Gastroesophageal sphincter (tissue), 3 donors: Measurements from ENCODE around the gene CCL16.

Experiments used
- EP300 ChIP-seq: sonication (generic); formaldehyde crosslinking; IDR thresholded peaks from one replicate; pipeline ENCODE4 v1.6.1; 2017; ENCODE audit warnings: antibody characterized with exemption, mild to moderate bottlenecking
- POLR2A ChIP-seq, 2 donors: fragments of 450-650 bp; IDR thresholded peaks; one replicate each; pipeline ENCODE4 v1.6.1; 2017; ENCODE audit warnings: antibody characterized with exemption in 2 of 2, mild to moderate bottlenecking in 2 of 2, moderate library complexity in 1 of 2
- POLR2AphosphoS5 ChIP-seq: sonication (generic); formaldehyde crosslinking; IDR thresholded peaks from one replicate; pipeline ENCODE4 v1.6.1; 2017; ENCODE audit warnings: antibody characterized with exemption
- TF ChIP-seq, protein P1 (sequence below), 4 experiments: fragments of 200-600 bp in 2 of 4; fragments of 450-650 bp in 2 of 4; sonication (generic) in 1 of 4; IDR thresholded peaks; one replicate each; pipeline ENCODE4 v1.5.1; 2017 to 2019; ENCODE audit warnings: antibody characterized with exemption in 4 of 4, mild to moderate bottlenecking in 2 of 4, moderate library complexity in 2 of 4

DNA sequence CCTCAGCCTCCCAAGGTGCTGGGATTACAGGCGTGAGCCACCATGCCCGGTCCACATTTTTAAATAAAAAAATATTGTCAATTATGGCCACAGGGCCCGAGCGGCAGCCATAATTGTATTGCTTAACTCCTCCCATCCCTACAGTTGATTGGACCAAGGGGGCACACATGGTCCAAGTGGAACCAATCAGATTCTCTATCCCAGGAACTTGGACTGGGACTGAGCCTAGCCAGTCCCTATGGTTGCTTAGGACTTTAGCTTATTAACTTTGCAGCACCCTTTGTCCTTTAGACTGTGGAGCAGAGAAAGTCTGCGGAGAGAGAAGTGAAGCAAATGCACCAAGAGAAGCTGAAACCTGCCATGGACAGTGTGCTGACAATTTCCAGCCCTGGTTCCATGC, 45.2 kb downstream of the CCL16 start:
- TF ChIP-seq, protein P1, sequence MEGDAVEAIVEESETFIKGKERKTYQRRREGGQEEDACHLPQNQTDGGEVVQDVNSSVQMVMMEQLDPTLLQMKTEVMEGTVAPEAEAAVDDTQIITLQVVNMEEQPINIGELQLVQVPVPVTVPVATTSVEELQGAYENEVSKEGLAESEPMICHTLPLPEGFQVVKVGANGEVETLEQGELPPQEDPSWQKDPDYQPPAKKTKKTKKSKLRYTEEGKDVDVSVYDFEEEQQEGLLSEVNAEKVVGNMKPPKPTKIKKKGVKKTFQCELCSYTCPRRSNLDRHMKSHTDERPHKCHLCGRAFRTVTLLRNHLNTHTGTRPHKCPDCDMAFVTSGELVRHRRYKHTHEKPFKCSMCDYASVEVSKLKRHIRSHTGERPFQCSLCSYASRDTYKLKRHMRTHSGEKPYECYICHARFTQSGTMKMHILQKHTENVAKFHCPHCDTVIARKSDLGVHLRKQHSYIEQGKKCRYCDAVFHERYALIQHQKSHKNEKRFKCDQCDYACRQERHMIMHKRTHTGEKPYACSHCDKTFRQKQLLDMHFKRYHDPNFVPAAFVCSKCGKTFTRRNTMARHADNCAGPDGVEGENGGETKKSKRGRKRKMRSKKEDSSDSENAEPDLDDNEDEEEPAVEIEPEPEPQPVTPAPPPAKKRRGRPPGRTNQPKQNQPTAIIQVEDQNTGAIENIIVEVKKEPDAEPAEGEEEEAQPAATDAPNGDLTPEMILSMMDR (IDR thresholded peaks at IDR 0.05) = no peak
- TF ChIP-seq POLR2AphosphoS5 = no peak
- no peak for TF ChIP-seq POLR2A (IDR thresholded peaks at IDR 0.05)
- TF ChIP-seq EP300 = no peak
